Astrocyte (in vitro differentiated cells and primary cell): ENCODE measurements around the gene CWC22. TPM values are rescaled to one million over a fixed set of nuclear protein-coding genes. Genes with fewer than 3 reads are reported as not detected.
A peak's percentile ranks its signal among the peaks of the same experiment; 100 is the strongest.

ENCODE experiments used
- DNase-seq: peaks from one replicate; pipeline ENCODE4 v3.0.0-alpha.2; 2010; ENCODE audit warnings: low read depth
- FAIRE-seq: peaks from 2 replicates; lab custom pipeline; 2011; peaks lifted over from hg19 to GRCh38; lab: Jason Lieb, UNC
- H2AFZ ChIP-seq: 2 replicates; pipeline ENCODE4 v1.6.0; 2012; ENCODE audit warnings: low read depth, low read length, inconsistent platforms
- H3K27ac ChIP-seq: 2 replicates; pipeline ENCODE4 v1.5.1; 2011; ENCODE audit warnings: low read depth, low read length, inconsistent platforms
- H3K27me3 ChIP-seq: 2 replicates; pipeline ENCODE4 v1.6.0; 2011; ENCODE audit warnings: low read length, inconsistent platforms; ENCODE audit not compliant: insufficient read depth
- H3K36me3 ChIP-seq: 2 replicates; pipeline ENCODE4 v1.5.1; 2011; ENCODE audit warnings: low read length, inconsistent platforms; ENCODE audit not compliant: insufficient read depth
- H3K4me1 ChIP-seq: 2 replicates; pipeline ENCODE4 v1.5.1; 2011; ENCODE audit warnings: low read length, inconsistent platforms; ENCODE audit not compliant: insufficient read depth
- H3K4me2 ChIP-seq: 2 replicates; pipeline ENCODE4 v1.6.0; 2012; ENCODE audit warnings: low read length, inconsistent platforms
- H3K4me3 ChIP-seq: 2 replicates; pipeline ENCODE4 v1.5.1; 2011; ENCODE audit warnings: low read depth, mild to moderate bottlenecking, low read length, inconsistent platforms; ENCODE audit not compliant: insufficient read depth
- H3K79me2 ChIP-seq: 2 replicates; pipeline ENCODE4 v1.6.0; 2012; ENCODE audit warnings: mild to moderate bottlenecking, low read length, inconsistent platforms; ENCODE audit not compliant: insufficient read depth
- H3K9ac ChIP-seq: 2 replicates; pipeline ENCODE4 v1.6.0; 2012; ENCODE audit warnings: mild to moderate bottlenecking, low read length, inconsistent platforms
- H3K9me3 ChIP-seq: 2 replicates; pipeline ENCODE4 v1.5.1; 2012; ENCODE audit warnings: low read depth, mild to moderate bottlenecking, low read length, inconsistent platforms; ENCODE audit not compliant: insufficient read depth
- H4K20me1 ChIP-seq: 2 replicates; pipeline ENCODE4 v1.6.0; 2012; ENCODE audit warnings: low read length, inconsistent platforms; ENCODE audit not compliant: insufficient read depth
- H3K27ac Mint-ChIP-seq: one replicate; pipeline ENCODE4 v1.8.0; 2021; ENCODE audit warnings: mild to moderate bottlenecking, mixed read lengths; ENCODE audit not compliant: unreplicated experiment
- H3K27me3 Mint-ChIP-seq: one replicate; pipeline ENCODE4 v1.8.0; 2021; ENCODE audit warnings: low read depth, mixed read lengths; ENCODE audit not compliant: unreplicated experiment
- H3K36me3 Mint-ChIP-seq: one replicate; pipeline ENCODE4 v1.8.0; 2021; ENCODE audit warnings: low read depth, mixed read lengths; ENCODE audit not compliant: unreplicated experiment
- H3K4me1 Mint-ChIP-seq: one replicate; pipeline ENCODE4 v1.8.0; 2021; ENCODE audit warnings: low read depth, mixed read lengths; ENCODE audit not compliant: unreplicated experiment
- H3K4me3 Mint-ChIP-seq: one replicate; pipeline ENCODE4 v1.8.0; 2021; ENCODE audit warnings: mild to moderate bottlenecking, moderate library complexity, mixed read lengths; ENCODE audit not compliant: unreplicated experiment
- H3K9me3 Mint-ChIP-seq: one replicate; pipeline ENCODE4 v1.8.0; 2021; ENCODE audit warnings: mild to moderate bottlenecking, mixed read lengths; ENCODE audit not compliant: unreplicated experiment
- CTCF ChIP-seq: IDR thresholded peaks from 2 replicates; pipeline ENCODE4 v1.5.1; 2011; ENCODE audit warnings: low read depth, mild to moderate bottlenecking, inconsistent platforms, low read length, moderate library complexity; ENCODE audit not compliant: insufficient read depth
- EZH2 ChIP-seq: IDR thresholded peaks from 2 replicates; pipeline ENCODE4 v1.6.1; 2012; ENCODE audit warnings: mild to moderate bottlenecking, low read length, inconsistent platforms; ENCODE audit not compliant: insufficient read depth
- total RNA-seq: library from RNA; stranded (reverse); gene quantifications from 2 replicates; pipeline ENCODE4 v1.2.1, GENCODE V29; 2021

The CWC22 gene
- total RNA-seq, 1 donor from 2014 or later: 13.5 TPM

- Mint-ChIP-seq H3K4me3 (no peak overlapping the region), H3K27me3 (no peaks in the 10 kb centered on the region), H3K36me3 (no peaks in the 10 kb centered on the region), H3K9me3 (peaks cover 2% of the 10 kb centered on the region), H3K27ac (no peak overlapping the region), H3K4me1 (no peaks in the 10 kb centered on the region)
- no peaks in the 10 kb centered on the region for H3K9me3 ChIP-seq
- no peak overlapping the region for H3K27ac ChIP-seq
- no peaks in the 10 kb centered on the region for H3K27me3 ChIP-seq
- H3K4me2 ChIP-seq: peak overlapping the region; percentile 65
- TF ChIP-seq CTCF (no peak), EZH2 (no peak)
- no peak overlapping the region for H3K9ac ChIP-seq
- no peak overlapping the region for H2AFZ ChIP-seq
- peaks cover 22% of the 10 kb centered on the region for H3K4me1 ChIP-seq
- no peak overlapping the region for H3K4me3 ChIP-seq
- FAIRE-seq (peak; percentile 52), DNase-seq (peak; percentile 23)
- H3K79me2 ChIP-seq: no peaks in the 10 kb centered on the region
- H3K36me3 ChIP-seq: no peaks in the 10 kb centered on the region
- no peaks in the 10 kb centered on the region for H4K20me1 ChIP-seq
Measured at GRCh38 chr2:180017784-180018183, 10.7 kb upstream of the CWC22 start.

GRCh38 chr2:180016937-180017336 lies 9.8 kb upstream of the CWC22 start:
- DNase-seq: no peak

More at GRCh38 chr2:180016937-180017336, 9.8 kb upstream of the CWC22 start:
- Mint-ChIP-seq H3K36me3 (no peaks in the 10 kb centered on the region), H3K4me3 (no peak overlapping the region), H3K4me1 (no peaks in the 10 kb centered on the region), H3K27me3 (no peaks in the 10 kb centered on the region), H3K9me3 (peaks cover 2% of the 10 kb centered on the region), H3K27ac (no peak overlapping the region)
- H3K36me3 ChIP-seq: no peaks in the 10 kb centered on the region
- peak overlapping the region; percentile 65 for H3K4me2 ChIP-seq
- TF ChIP-seq EZH2 (no peak), CTCF (no peak)
- H3K9ac ChIP-seq: peak overlapping the region; percentile 19
- no peaks in the 10 kb centered on the region for H3K27me3 ChIP-seq
- H2AFZ ChIP-seq: no peak overlapping the region
- no peaks in the 10 kb centered on the region for H3K79me2 ChIP-seq
- H3K4me3 ChIP-seq: no peak overlapping the region
- no peaks in the 10 kb centered on the region for H4K20me1 ChIP-seq
- H3K4me1 ChIP-seq: peaks cover 22% of the 10 kb centered on the region
- no peak for FAIRE-seq
- peak overlapping the region; percentile 31 for H3K27ac ChIP-seq
- H3K9me3 ChIP-seq: no peaks in the 10 kb centered on the region
